GM12878 (cell line): ENCODE data around the gene FANK1. TPM values are rescaled to one million over a fixed set of nuclear protein-coding genes. Genes with fewer than 3 reads are reported as not detected.
A peak's percentile ranks its signal among the peaks of the same experiment; 100 is the strongest.

Source experiments
- ATF7 ChIP-seq: fragments of 450-650 bp; IDR thresholded peaks from 2 replicates; pipeline ENCODE4 v1.6.1; 2016; ENCODE audit warnings: low read depth, mild to moderate bottlenecking
- CHD2 ChIP-seq: IDR thresholded peaks from 2 replicates; pipeline ENCODE4 v1.6.1; 2011; ENCODE audit warnings: low read depth, low read length, improper control_type of control experiment, borderline replicate concordance
- ESRRA ChIP-seq: IDR thresholded peaks from 2 replicates; pipeline ENCODE4 v1.6.1; 2012; ENCODE audit warnings: mild to moderate bottlenecking, low read length, improper control_type of control experiment
- ETV6 ChIP-seq, 2 experiments: fragments of 450-650 bp in 1 of 2; IDR thresholded peaks in 1 of 2; conservative IDR thresholded peaks in 1 of 2; 2 replicates each; pipeline ENCODE4 v1.6.1; 2014; ENCODE audit warnings: antibody characterized with exemption in 1 of 2, borderline replicate concordance in 1 of 2, low read depth in 1 of 2, mild to moderate bottlenecking in 1 of 2, moderate library complexity in 1 of 2
- FOXM1 ChIP-seq: IDR thresholded peaks from 2 replicates; pipeline ENCODE4 v1.6.1; 2012; ENCODE audit warnings: low read depth, mild to moderate bottlenecking, inconsistent platforms, low read length, moderate library complexity
- HDAC6 ChIP-seq: fragments of 200-600 bp; sonication (generic); IDR thresholded peaks from one replicate; pipeline ENCODE4 v1.8.0; 2017; ENCODE audit warnings: antibody characterized with exemption; ENCODE audit not compliant: unreplicated experiment
- KDM1A ChIP-seq: fragments of 200-600 bp; sonication (generic); IDR thresholded peaks from 2 replicates; pipeline ENCODE4 v1.6.1; 2016; ENCODE audit warnings: borderline replicate concordance
- NRF1 ChIP-seq: conservative IDR thresholded peaks from 2 replicates; pipeline ENCODE4 v1.6.1; 2011; ENCODE audit warnings: mild to moderate bottlenecking, low read depth, low read length, improper control_type of control experiment
- SUPT20H ChIP-seq: IDR thresholded peaks from 2 replicates; pipeline ENCODE4 v1.6.1; 2011; ENCODE audit warnings: low read depth, mild to moderate bottlenecking, low read length, moderate library complexity, borderline replicate concordance; ENCODE audit not compliant: control insufficient read depth
- ZNF274 ChIP-seq: IDR thresholded peaks from one replicate; pipeline ENCODE4 v1.8.0; 2011; ENCODE audit not compliant: insufficient read length, insufficient read depth
- ZZZ3 ChIP-seq: IDR thresholded peaks from 2 replicates; pipeline ENCODE4 v1.6.1; 2011; ENCODE audit warnings: low read depth; ENCODE audit not compliant: control insufficient read depth, insufficient read length
- polyA plus RNA-seq, 11 experiments: library from polyadenylated mRNA; depleted of rRNA in 4 of 11; unstranded in 6 of 11; stranded (reverse) in 5 of 11; fragments of >200 nt; fragmentation: Nextera tagmentation in 4 of 11; fragmentation: Illumina TruSeq in 1 of 11; extraction: Ambion mirVana in 4 of 11; extraction: Trizol in 1 of 11; gene quantifications; 1 replicate in 1 of 11; 2 replicates in 10 of 11; pipeline versions ENCODE4 v1.2.1 to v1.2.3, GENCODE V29; 2011 to 2016; ENCODE audit warnings: inconsistent platforms in 2 of 11, missing spikeins in 2 of 11, low read depth in 1 of 11
- total RNA-seq, 4 experiments: library from RNA; depleted of rRNA in 3 of 4; stranded (reverse); fragments of >200 nt in 3 of 4; fragmentation: Illumina TruSeq in 1 of 4; extraction: Trizol in 1 of 4; gene quantifications; 2 replicates each; pipeline versions ENCODE4 v1.2.1 to v1.2.3, GENCODE V29; 2013 to 2021
- TF ChIP-seq, protein P1 (sequence below): fragments of 450-650 bp; formaldehyde crosslinking; IDR thresholded peaks from 2 replicates; pipeline ENCODE4 v1.5.0; 2022; ENCODE audit warnings: mild to moderate bottlenecking, missing genetic modification characterization
- TF ChIP-seq, protein P2 (sequence below): fragments of 450-650 bp; IDR thresholded peaks from 2 replicates; pipeline ENCODE4 v1.6.1; 2016; ENCODE audit warnings: mild to moderate bottlenecking, moderate library complexity, borderline replicate concordance
- TF ChIP-seq, protein P3 (sequence below): fragments of 450-650 bp; IDR thresholded peaks from 2 replicates; pipeline ENCODE4 v1.6.1; 2017; ENCODE audit warnings: mild to moderate bottlenecking, moderate library complexity
- TF ChIP-seq, protein P4 (sequence below): fragments of 450-650 bp; IDR thresholded peaks from 2 replicates; pipeline ENCODE4 v1.6.1; 2018; ENCODE audit warnings: borderline replicate concordance, mild to moderate bottlenecking; ENCODE audit not compliant: partially characterized antibody

Gene FANK1
- total and polyA plus RNA-seq, 10 of the 15 experiments (the other 5 are each of a cell fraction or from before 2014, with no cell fraction given): 0.07 to 0.16 (median 0.13) TPM; not detected in 6

- no peak for TF ChIP-seq ZZZ3
- TF ChIP-seq HDAC6: no peak
- TF ChIP-seq, protein P1, sequence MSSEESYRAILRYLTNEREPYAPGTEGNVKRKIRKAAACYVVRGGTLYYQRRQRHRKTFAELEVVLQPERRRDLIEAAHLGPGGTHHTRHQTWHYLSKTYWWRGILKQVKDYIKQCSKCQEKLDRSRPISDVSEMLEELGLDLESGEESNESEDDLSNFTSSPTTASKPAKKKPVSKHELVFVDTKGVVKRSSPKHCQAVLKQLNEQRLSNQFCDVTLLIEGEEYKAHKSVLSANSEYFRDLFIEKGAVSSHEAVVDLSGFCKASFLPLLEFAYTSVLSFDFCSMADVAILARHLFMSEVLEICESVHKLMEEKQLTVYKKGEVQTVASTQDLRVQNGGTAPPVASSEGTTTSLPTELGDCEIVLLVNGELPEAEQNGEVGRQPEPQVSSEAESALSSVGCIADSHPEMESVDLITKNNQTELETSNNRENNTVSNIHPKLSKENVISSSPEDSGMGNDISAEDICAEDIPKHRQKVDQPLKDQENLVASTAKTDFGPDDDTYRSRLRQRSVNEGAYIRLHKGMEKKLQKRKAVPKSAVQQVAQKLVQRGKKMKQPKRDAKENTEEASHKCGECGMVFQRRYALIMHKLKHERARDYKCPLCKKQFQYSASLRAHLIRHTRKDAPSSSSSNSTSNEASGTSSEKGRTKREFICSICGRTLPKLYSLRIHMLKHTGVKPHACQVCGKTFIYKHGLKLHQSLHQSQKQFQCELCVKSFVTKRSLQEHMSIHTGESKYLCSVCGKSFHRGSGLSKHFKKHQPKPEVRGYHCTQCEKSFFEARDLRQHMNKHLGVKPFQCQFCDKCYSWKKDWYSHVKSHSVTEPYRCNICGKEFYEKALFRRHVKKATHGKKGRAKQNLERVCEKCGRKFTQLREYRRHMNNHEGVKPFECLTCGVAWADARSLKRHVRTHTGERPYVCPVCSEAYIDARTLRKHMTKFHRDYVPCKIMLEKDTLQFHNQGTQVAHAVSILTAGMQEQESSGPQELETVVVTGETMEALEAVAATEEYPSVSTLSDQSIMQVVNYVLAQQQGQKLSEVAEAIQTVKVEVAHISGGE: no peak
- TF ChIP-seq, protein P2, sequence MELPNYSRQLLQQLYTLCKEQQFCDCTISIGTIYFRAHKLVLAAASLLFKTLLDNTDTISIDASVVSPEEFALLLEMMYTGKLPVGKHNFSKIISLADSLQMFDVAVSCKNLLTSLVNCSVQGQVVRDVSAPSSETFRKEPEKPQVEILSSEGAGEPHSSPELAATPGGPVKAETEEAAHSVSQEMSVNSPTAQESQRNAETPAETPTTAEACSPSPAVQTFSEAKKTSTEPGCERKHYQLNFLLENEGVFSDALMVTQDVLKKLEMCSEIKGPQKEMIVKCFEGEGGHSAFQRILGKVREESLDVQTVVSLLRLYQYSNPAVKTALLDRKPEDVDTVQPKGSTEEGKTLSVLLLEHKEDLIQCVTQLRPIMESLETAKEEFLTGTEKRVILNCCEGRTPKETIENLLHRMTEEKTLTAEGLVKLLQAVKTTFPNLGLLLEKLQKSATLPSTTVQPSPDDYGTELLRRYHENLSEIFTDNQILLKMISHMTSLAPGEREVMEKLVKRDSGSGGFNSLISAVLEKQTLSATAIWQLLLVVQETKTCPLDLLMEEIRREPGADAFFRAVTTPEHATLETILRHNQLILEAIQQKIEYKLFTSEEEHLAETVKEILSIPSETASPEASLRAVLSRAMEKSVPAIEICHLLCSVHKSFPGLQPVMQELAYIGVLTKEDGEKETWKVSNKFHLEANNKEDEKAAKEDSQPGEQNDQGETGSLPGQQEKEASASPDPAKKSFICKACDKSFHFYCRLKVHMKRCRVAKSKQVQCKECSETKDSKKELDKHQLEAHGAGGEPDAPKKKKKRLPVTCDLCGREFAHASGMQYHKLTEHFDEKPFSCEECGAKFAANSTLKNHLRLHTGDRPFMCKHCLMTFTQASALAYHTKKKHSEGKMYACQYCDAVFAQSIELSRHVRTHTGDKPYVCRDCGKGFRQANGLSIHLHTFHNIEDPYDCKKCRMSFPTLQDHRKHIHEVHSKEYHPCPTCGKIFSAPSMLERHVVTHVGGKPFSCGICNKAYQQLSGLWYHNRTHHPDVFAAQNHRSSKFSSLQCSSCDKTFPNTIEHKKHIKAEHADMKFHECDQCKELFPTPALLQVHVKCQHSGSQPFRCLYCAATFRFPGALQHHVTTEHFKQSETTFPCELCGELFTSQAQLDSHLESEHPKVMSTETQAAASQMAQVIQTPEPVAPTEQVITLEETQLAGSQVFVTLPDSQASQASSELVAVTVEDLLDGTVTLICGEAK: peak; percentile 57; the same call in 1 of the 2 replicates
- peak; percentile 17; the same call in 1 of the 2 replicates for TF ChIP-seq ATF7
- peak; percentile 31; the same call in 1 of the 2 replicates for TF ChIP-seq NRF1
- peak; percentile 86 for TF ChIP-seq CHD2
- no peak for TF ChIP-seq FOXM1
- TF ChIP-seq, protein P3, sequence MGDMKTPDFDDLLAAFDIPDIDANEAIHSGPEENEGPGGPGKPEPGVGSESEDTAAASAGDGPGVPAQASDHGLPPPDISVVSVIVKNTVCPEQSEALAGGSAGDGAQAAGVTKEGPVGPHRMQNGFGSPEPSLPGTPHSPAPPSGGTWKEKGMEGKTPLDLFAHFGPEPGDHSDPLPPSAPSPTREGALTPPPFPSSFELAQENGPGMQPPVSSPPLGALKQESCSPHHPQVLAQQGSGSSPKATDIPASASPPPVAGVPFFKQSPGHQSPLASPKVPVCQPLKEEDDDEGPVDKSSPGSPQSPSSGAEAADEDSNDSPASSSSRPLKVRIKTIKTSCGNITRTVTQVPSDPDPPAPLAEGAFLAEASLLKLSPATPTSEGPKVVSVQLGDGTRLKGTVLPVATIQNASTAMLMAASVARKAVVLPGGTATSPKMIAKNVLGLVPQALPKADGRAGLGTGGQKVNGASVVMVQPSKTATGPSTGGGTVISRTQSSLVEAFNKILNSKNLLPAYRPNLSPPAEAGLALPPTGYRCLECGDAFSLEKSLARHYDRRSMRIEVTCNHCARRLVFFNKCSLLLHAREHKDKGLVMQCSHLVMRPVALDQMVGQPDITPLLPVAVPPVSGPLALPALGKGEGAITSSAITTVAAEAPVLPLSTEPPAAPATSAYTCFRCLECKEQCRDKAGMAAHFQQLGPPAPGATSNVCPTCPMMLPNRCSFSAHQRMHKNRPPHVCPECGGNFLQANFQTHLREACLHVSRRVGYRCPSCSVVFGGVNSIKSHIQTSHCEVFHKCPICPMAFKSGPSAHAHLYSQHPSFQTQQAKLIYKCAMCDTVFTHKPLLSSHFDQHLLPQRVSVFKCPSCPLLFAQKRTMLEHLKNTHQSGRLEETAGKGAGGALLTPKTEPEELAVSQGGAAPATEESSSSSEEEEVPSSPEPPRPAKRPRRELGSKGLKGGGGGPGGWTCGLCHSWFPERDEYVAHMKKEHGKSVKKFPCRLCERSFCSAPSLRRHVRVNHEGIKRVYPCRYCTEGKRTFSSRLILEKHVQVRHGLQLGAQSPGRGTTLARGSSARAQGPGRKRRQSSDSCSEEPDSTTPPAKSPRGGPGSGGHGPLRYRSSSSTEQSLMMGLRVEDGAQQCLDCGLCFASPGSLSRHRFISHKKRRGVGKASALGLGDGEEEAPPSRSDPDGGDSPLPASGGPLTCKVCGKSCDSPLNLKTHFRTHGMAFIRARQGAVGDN: no peak
- no peak for TF ChIP-seq ZNF274
- TF ChIP-seq ESRRA: no peak
- TF ChIP-seq SUPT20H: no peak
- 0 out of 4 replicates have a peak, but pooled peaks of 1 of the 2 experiments have one; percentile 27 for TF ChIP-seq ETV6 (conservative IDR thresholded peaks at IDR 0.05 in 1 of 2, IDR thresholded peaks at IDR 0.05 in 1 of 2; ENCODE audit: borderline replicate concordance in 1 of 2, low read depth in 1 of 2)
- TF ChIP-seq KDM1A: no peak
- TF ChIP-seq, protein P4, sequence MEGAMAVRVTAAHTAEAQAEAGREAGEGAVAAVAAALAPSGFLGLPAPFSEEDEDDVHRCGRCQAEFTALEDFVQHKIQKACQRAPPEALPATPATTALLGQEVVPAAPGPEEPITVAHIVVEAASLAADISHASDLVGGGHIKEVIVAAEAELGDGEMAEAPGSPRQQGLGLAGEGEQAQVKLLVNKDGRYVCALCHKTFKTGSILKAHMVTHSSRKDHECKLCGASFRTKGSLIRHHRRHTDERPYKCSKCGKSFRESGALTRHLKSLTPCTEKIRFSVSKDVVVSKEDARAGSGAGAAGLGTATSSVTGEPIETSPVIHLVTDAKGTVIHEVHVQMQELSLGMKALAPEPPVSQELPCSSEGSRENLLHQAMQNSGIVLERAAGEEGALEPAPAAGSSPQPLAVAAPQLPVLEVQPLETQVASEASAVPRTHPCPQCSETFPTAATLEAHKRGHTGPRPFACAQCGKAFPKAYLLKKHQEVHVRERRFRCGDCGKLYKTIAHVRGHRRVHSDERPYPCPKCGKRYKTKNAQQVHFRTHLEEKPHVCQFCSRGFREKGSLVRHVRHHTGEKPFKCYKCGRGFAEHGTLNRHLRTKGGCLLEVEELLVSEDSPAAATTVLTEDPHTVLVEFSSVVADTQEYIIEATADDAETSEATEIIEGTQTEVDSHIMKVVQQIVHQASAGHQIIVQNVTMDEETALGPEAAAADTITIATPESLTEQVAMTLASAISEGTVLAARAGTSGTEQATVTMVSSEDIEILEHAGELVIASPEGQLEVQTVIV: peak; percentile 71
Measured at GRCh38 chr10:126041804-126042231, 145.5 kb downstream of the FANK1 start (continued).
